BLaER1 (cell line): ENCODE results near the gene MED13L.

ENCODE experiments used
- H3K27ac ChIP-seq: shearing (Covaris generic); formaldehyde crosslinking; 2 replicates; pipeline ENCODE4 v1.8.1; 2022
- H3K27me3 ChIP-seq: shearing (Covaris generic); formaldehyde crosslinking; 2 replicates; pipeline ENCODE4 v1.8.1; 2022
- H3K36me3 ChIP-seq: shearing (Covaris generic); formaldehyde crosslinking; 2 replicates; pipeline ENCODE4 v1.8.1; 2022
- H3K4me1 ChIP-seq: shearing (Covaris generic); formaldehyde crosslinking; 2 replicates; pipeline ENCODE4 v1.8.1; 2022
- H3K4me2 ChIP-seq: shearing (Covaris generic); formaldehyde crosslinking; 2 replicates; pipeline ENCODE4 v1.8.1; 2022
- H3K4me3 ChIP-seq: shearing (Covaris generic); formaldehyde crosslinking; 2 replicates; pipeline ENCODE4 v1.8.1; 2022
- H3K9ac ChIP-seq: shearing (Covaris generic); formaldehyde crosslinking; 2 replicates; pipeline ENCODE4 v1.8.1; 2022
- H3K9me3 ChIP-seq: shearing (Covaris generic); formaldehyde crosslinking; 2 replicates; pipeline ENCODE4 v1.8.1; 2022
- H4K20me1 ChIP-seq: shearing (Covaris generic); formaldehyde crosslinking; 2 replicates; pipeline ENCODE4 v1.8.1; 2022
- Cebpa-rat ChIP-seq: shearing (Covaris generic); IDR thresholded peaks from 2 replicates; pipeline ENCODE4 v1.8.1; 2022

The MED13L gene

DNA sequence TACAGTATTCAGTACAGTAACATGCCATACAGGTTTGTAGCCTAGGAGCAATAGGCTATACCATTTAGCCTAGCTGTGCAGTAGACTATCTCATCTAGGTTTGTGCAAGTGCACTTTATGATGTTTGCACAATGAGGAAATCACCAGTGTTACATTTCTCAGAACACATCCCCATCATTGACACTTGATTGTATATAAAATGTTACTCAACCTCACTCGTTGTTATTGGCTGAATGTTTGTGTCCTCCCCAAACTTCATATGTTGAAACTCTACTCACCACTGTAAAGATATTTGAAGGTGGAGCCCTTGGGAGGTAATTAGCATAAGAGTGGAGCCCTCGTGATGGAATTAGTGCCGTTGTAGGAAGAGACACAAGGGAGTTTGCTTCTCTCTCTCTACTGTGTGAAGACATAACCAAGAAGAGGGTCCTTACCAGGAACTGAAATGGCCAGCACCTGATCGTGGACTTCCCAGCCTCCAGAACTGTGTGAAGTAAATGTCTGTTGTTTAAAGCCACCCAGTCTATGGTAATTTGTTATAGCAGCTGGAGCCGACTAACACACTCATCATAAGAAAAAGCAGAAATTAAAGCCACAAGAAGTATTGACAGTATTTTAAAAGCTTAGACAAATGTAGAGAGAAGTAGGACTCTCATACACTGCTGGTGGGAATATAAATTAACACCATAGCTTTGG is 3.2 kb upstream of the MED13L start:
- H3K9ac ChIP-seq, result no peak overlapping the region
- H3K36me3 ChIP-seq, result no peaks in the 10 kb centered on the region
- H3K27ac ChIP-seq, result no peak overlapping the region
- no peak overlapping the region for H3K4me3 ChIP-seq
- no peaks in the 10 kb centered on the region for H3K9me3 ChIP-seq
- TF ChIP-seq Cebpa-rat, result no peak
- H4K20me1 ChIP-seq, result peaks cover 10% of the 10 kb centered on the region
- no peak overlapping the region for H3K4me2 ChIP-seq
- H3K27me3 ChIP-seq, result no peaks in the 10 kb centered on the region
- peaks cover 36% of the 10 kb centered on the region for H3K4me1 ChIP-seq

DNA sequence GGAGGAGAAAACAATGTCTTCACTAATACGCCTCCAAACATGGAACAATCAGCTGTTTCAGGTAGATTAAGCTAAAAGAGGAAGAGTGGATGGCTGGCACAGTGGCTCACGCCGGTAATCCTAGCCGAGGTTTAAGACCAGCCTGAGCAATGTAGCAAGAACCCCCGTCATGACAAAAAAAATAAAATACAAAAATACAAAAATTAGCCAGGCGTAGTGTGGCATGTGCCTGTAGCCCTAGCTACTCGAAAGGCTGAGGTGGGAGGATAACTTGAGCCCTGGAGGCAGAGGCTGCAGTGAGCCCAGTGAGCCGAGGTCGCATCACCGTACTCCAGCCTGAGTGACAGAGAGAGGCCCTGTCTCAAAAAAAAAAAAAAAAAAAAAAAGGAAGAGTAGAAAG is 1.2 kb upstream of the MED13L start:
- no peaks in the 10 kb centered on the region for H3K36me3 ChIP-seq
- H3K9ac ChIP-seq, result peak overlapping the region; percentile 84; the same call in 1 of the 2 replicates
- peak overlapping the region; percentile 88 for H3K4me2 ChIP-seq
- H3K9me3 ChIP-seq, result no peaks in the 10 kb centered on the region
- no peaks in the 10 kb centered on the region for H3K27me3 ChIP-seq
- H3K27ac ChIP-seq, result no peak overlapping the region
- H4K20me1 ChIP-seq, result peaks cover 31% of the 10 kb centered on the region
- no peak for TF ChIP-seq Cebpa-rat
- 0 out of 2 replicates have a peak overlapping the region, but pooled peaks have one; percentile 85 for H3K4me3 ChIP-seq
- peaks cover 46% of the 10 kb centered on the region for H3K4me1 ChIP-seq

DNA sequence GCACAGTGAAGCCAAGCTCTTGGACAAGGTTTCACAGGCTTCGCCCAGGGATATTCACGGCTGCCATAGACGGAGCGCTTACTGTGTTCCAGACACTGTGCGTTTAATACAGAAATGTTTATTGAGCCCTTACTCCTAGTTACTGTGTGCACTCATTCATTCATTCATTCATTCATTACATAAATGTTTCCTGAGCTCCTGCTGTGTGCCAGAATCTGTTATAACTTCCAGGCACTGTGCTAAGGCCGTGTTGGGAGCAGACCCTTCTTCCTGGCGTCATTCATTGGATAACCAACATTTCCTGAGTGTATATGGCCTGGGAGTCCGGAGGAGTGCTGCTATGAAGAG is 760 bp upstream of the MED13L start:
- Histone ChIP-seq H3K4me3 (peak overlapping the region; percentile 85), H3K9me3 (no peaks in the 10 kb centered on the region), H3K27ac (peak overlapping the region; percentile 93), H3K36me3 (no peaks in the 10 kb centered on the region), H3K9ac (peak overlapping the region; percentile 84), H3K4me1 (peaks cover 50% of the 10 kb centered on the region), H3K4me2 (peak overlapping the region; percentile 88), H3K27me3 (no peaks in the 10 kb centered on the region), H4K20me1 (peaks cover 35% of the 10 kb centered on the region)
- TF ChIP-seq Cebpa-rat, result no peak

DNA sequence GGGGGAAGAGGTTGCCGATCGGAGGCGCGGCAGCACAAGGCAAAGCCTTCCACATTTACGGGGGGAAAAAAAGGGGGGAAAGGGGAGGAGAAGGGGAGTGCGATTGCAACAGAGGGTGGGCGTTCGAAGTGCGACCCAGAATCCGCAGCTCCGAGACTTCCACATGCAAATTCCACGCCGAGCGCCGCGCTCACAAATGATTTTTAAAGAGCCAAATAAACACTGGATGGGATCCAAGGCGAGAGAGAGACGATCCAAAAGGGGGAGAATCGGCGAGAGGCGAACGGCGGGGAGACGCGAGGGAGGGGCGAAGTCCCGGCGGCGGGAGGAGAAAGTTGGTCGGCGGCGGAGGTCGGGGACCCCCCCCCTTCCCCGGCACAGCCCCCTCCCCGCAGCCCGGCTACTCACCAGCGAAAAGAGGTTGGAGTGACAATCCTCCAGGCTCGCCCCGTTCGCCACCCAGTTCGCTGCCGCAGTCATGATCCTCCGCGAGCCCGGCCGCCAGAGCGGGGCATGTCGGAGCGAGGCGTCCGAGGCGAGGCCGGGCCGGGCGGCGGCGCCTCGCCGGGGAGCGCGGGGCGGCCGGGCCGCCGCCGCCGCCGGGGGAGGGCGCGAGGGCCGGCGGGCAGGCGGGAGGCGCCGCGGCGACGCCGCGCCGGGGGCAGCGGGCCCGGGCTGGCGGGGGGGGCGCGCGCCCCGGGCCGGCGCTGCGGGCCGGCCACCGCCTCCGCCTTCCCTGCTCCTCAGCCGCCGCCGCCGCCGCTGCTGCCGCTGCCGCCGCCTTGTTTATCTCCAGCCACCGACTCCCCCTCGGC is 634 bp downstream of the MED13L start:
- Histone ChIP-seq H3K27me3 (no peaks in the 10 kb centered on the region), H4K20me1 (peaks cover 49% of the 10 kb centered on the region), H3K4me2 (peak overlapping the region; percentile 79), H3K9me3 (no peaks in the 10 kb centered on the region), H3K27ac (peak overlapping the region; percentile 96), H3K4me3 (peak overlapping the region; percentile 85), H3K36me3 (no peaks in the 10 kb centered on the region), H3K9ac (peak overlapping the region; percentile 93), H3K4me1 (peaks cover 52% of the 10 kb centered on the region)
- TF ChIP-seq Cebpa-rat, result peak; percentile 61; the same call in 1 of the 2 replicates

DNA sequence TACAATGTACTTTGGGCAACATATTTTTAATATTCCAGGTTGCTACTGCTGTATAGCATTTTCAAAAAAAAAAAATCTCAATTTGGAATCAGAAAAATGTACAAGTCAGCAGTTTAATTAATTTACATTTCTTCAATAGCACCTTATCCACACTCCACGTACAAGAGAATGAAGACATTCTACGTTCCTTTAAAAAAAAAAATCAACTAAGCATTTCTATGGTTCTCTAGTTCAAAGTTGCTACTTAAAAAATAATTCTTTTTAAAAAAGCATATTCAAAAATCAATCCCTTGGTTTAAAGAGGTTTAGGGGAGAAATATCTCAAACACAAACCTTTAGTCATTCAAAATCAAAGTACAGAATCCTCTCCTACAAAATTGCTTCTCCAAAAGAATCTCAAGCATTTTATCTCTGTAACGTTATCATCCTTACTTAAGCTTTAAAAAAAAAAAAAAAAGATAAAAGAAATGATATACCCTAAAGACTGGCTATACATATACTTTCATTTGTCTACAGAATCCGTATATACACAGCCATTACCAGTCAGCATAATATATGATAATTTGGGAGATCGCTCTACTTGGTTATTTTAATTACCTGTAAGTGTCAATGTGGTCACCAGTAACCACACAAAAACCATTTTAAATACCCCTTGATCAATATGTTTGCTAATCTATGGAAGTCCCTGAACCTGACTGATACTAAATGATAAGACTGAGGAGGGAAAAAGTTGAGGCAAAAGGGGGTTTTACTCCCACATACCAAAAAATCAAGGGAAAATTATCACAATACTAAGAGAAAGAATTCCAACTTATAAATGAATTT is 2.7 kb downstream of the MED13L start:
- Histone ChIP-seq H3K4me1 (peaks cover 56% of the 10 kb centered on the region), H3K27me3 (no peaks in the 10 kb centered on the region), H3K4me3 (peak overlapping the region; percentile 85), H4K20me1 (peaks cover 70% of the 10 kb centered on the region), H3K9me3 (no peaks in the 10 kb centered on the region), H3K36me3 (0 out of 2 replicates have a peak, but pooled peaks cover 3% of the 10 kb centered on the region), H3K9ac (peak overlapping the region; percentile 93), H3K27ac (peak overlapping the region; percentile 96; the same call in 1 of the 2 replicates), H3K4me2 (peak overlapping the region; percentile 79)
- no peak for TF ChIP-seq Cebpa-rat

DNA sequence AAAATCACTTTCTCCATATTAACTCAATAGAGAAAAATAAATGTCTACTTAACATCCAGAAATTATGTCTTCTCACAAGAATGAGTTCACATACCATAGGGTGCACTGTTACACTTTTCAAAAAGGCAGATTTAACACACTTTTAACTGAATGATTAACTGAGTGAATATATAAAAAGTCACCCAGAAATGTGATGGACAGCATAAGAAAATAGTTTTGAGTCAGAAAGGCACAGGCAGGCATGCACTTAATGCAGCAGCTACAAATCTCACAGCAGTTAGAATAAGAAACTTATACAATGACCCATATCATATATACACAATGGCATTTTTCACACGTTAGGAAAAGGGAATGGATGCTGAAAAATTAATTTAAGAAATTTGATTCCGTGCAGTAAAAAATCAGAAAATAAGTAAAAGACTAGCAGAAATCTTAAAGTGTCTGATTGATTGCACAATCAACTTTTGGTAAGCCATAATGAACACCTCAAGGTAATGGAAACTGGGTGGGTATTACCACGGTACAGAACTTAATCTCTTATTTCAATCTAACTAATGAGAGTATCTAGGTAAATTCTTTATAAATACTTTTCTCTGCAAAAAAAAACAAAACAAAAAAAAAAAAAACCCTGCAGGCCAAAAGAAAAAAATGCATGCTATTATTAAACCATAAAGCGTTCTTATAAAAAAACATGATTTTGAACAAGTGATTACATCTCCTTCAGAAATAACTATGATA is 3.5 kb downstream of the MED13L start:
- Histone ChIP-seq H3K4me1 (peaks cover 54% of the 10 kb centered on the region), H3K4me3 (peak overlapping the region; percentile 85), H3K27me3 (no peaks in the 10 kb centered on the region), H3K9me3 (no peaks in the 10 kb centered on the region), H3K27ac (peak overlapping the region; percentile 96; the same call in 1 of the 2 replicates), H4K20me1 (peaks cover 78% of the 10 kb centered on the region), H3K36me3 (0 out of 2 replicates have a peak, but pooled peaks cover 3% of the 10 kb centered on the region), H3K4me2 (peak overlapping the region; percentile 79), H3K9ac (0 out of 2 replicates have a peak overlapping the region, but pooled peaks have one; percentile 3)
- peak; percentile 84; the same call in 1 of the 2 replicates for TF ChIP-seq Cebpa-rat

DNA sequence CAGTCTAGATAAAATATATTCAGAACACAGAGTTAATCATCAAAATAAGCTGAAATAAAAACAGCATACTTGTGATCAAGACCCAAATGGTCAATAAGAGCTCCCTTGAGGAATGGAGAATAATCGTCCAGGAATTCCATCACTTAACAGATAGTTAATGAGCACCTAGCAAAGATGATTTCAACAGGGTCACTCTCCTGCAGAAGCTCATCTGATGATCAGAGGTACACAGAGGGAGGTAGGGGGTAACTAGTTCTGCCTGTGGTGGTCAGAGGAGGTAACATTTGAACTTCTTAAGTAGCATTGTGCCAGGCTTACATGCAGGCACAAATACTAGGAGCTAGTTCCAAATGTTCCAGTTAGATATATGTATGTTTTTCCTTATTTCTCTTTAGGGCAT is 9.5 kb downstream of the MED13L start:
- H3K4me3 ChIP-seq, result no peak overlapping the region
- TF ChIP-seq Cebpa-rat, result no peak
- H3K4me1 ChIP-seq, result peaks cover 84% of the 10 kb centered on the region
- no peak overlapping the region for H3K9ac ChIP-seq
- no peaks in the 10 kb centered on the region for H3K9me3 ChIP-seq
- H3K36me3 ChIP-seq, result 0 out of 2 replicates have a peak, but pooled peaks cover 3% of the 10 kb centered on the region
- H3K27me3 ChIP-seq, result no peaks in the 10 kb centered on the region
- H3K4me2 ChIP-seq, result peak overlapping the region; percentile 45
- no peak overlapping the region for H3K27ac ChIP-seq
- peaks cover 100% of the 10 kb centered on the region for H4K20me1 ChIP-seq

DNA sequence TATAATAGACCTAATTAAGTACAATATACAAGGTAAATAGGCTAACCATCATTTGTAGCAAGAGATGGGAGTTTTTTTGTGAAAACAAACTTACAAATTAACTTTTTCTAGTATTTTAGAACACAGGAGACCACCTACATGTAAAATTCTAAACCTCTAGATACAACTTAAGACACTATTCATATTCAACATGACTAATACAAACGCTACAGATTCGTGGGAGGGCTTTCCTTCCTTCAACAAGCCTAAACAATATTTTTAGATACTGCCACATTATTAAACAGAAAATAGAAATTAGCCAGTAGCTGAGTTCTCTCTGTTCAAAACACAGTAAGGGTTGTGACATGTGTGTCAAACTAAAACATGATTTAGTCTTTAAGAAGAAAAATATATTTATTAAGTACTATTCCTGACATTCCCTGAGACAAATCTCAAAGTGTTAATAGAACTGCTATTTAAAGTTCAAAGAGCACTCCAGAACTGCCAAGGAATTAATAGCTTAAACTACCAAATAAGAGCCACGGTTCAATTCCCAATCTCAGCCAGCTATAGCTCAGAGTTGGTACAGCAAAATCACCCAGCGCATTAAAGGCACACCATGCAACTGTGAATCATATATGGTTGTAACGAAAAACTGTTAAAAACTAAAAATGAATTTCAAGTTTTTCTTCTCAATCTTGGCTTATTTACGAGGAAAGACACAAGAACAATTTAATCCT is 10.7 kb downstream of the MED13L start:
- peak overlapping the region; percentile 45 for H3K4me2 ChIP-seq
- H3K36me3 ChIP-seq, result 0 out of 2 replicates have a peak, but pooled peaks cover 3% of the 10 kb centered on the region
- H3K27ac ChIP-seq, result no peak overlapping the region
- no peak overlapping the region for H3K4me3 ChIP-seq
- no peaks in the 10 kb centered on the region for H3K27me3 ChIP-seq
- H3K9me3 ChIP-seq, result no peaks in the 10 kb centered on the region
- peak overlapping the region; percentile 21; the same call in 1 of the 2 replicates for H3K9ac ChIP-seq
- TF ChIP-seq Cebpa-rat, result no peak
- peaks cover 100% of the 10 kb centered on the region for H4K20me1 ChIP-seq
- peaks cover 78% of the 10 kb centered on the region for H3K4me1 ChIP-seq
